A549 (cell line): Measurements from ENCODE around the gene ANKFN1. TPM values are rescaled to one million over a fixed set of nuclear protein-coding genes. Genes with fewer than 3 reads are reported as not detected.

ENCODE experiments used
- ATAC-seq, 2 experiments: fragments of 200-7000 bp in 1 of 2; fragments of >200 bp in 1 of 2; cut with Nextera tagmentation in 1 of 2; cut with Tn5 transposase in 1 of 2; 3 replicates each; pipeline versions ENCODE4 v1.8.0 to v1.9.1; 2018 to 2020; ENCODE audit warnings: mild to moderate bottlenecking in 1 of 2, moderate library complexity in 1 of 2
- CTCF ChIA-PET: fragments of 300-600 bp; sonication (Branson Sonifier 250); formaldehyde crosslinking; extraction: SDS; loops from one replicate; lab custom pipeline; 2021; ENCODE audit warnings: antibody characterized with exemption, inconsistent platforms; lab: Yijun Ruan, JAX
- POLR2A ChIA-PET: fragments of 350-600 bp; formaldehyde crosslinking; extraction: SDS; loops from one replicate; lab custom pipeline; 2021; ENCODE audit warnings: antibody characterized with exemption, inconsistent platforms; lab: Yijun Ruan, JAX
- DNase-seq, 2 experiments: peaks; one replicate each; pipeline versions ENCODE4 v3.0.0 to v3.0.0-alpha.2; 2011 to 2016; ENCODE audit warnings: low read depth in 1 of 2, low spot score in 1 of 2
- FAIRE-seq: peaks from 2 replicates; lab custom pipeline; 2011; peaks lifted over from hg19 to GRCh38; lab: Jason Lieb, UNC
- H3K27ac ChIP-seq, 2 experiments: fragments of >200 bp; sonication (Bioruptor Twin); formaldehyde crosslinking; 3 replicates each; pipeline ENCODE4 v1.5.1; 2016 to 2017
- H3K4me1 ChIP-seq: fragments of >200 bp; sonication (Bioruptor Twin); formaldehyde crosslinking; 3 replicates; pipeline ENCODE4 v1.6.1; 2016
- H3K4me2 ChIP-seq: fragments of >200 bp; sonication (Bioruptor Twin); formaldehyde crosslinking; 3 replicates; pipeline ENCODE4 v1.6.1; 2016
- H3K4me3 ChIP-seq: fragments of >200 bp; sonication (Bioruptor Twin); formaldehyde crosslinking; 3 replicates; pipeline ENCODE4 v1.5.1; 2016
- H3K9me3 ChIP-seq: fragments of >200 bp; sonication (Bioruptor Twin); formaldehyde crosslinking; 3 replicates; pipeline ENCODE4 v1.6.1; 2016
- ATOH8 ChIP-seq: fragments of 250-450 bp; sonication (Bioruptor Pico); IDR thresholded peaks from 2 replicates; pipeline ENCODE4 v1.5.0; 2020; ENCODE audit warnings: low read depth, mild to moderate bottlenecking, moderate library complexity
- BCL3 ChIP-seq: fragments of >200 bp; sonication (Bioruptor Twin); formaldehyde crosslinking; IDR thresholded peaks from 3 replicates; pipeline ENCODE4 v1.6.1; 2016
- BHLHE40 ChIP-seq: IDR thresholded peaks from 2 replicates; pipeline ENCODE4 v1.6.1; 2012; ENCODE audit warnings: low read depth, low read length, inconsistent platforms
- CBX8 ChIP-seq: fragments of 200-600 bp; sonication (generic); IDR thresholded peaks from 2 replicates; pipeline ENCODE4 v1.6.1; 2016
- CEBPB ChIP-seq, 2 experiments: fragments of >200 bp in 1 of 2; sonication (Bioruptor Twin) in 1 of 2; formaldehyde crosslinking in 1 of 2; IDR thresholded peaks; 2 replicates each; pipeline ENCODE4 v1.6.1; 2012 to 2016
- CHD4 ChIP-seq: fragments of 200-600 bp; sonication (generic); IDR thresholded peaks from 2 replicates; pipeline ENCODE4 v1.6.1; 2016; ENCODE audit warnings: antibody characterized with exemption, mild to moderate bottlenecking, borderline replicate concordance
- FOXS1 ChIP-seq: fragments of 250-450 bp; sonication (Bioruptor Pico); IDR thresholded peaks from 2 replicates; pipeline ENCODE4 v1.5.0; 2020; ENCODE audit warnings: mild to moderate bottlenecking, moderate library complexity
- HDAC2 ChIP-seq: fragments of 200-600 bp; sonication (generic); IDR thresholded peaks from 2 replicates; pipeline ENCODE4 v1.6.1; 2016
- HMGXB4 ChIP-seq: fragments of 250-450 bp; sonication (Bioruptor Pico); IDR thresholded peaks from 2 replicates; pipeline ENCODE4 v1.5.0; 2021; ENCODE audit warnings: mild to moderate bottlenecking, moderate library complexity, borderline replicate concordance
- HOXB13 ChIP-seq: fragments of 250-450 bp; sonication (Bioruptor Pico); IDR thresholded peaks from 2 replicates; pipeline ENCODE4 v1.5.0; 2020; ENCODE audit warnings: low read depth, mild to moderate bottlenecking, moderate library complexity
- KDM5A ChIP-seq: fragments of 200-600 bp; sonication (generic); IDR thresholded peaks from 2 replicates; pipeline ENCODE4 v1.6.1; 2016; ENCODE audit warnings: antibody characterized with exemption, mild to moderate bottlenecking
- MAX ChIP-seq: IDR thresholded peaks from 2 replicates; pipeline ENCODE4 v1.6.1; 2012
- NFE2L2 ChIP-seq: fragments of 150-350 bp; conservative IDR thresholded peaks from 2 replicates; pipeline ENCODE4 v1.6.1; 2014; ENCODE audit warnings: low read length
- NR3C1 ChIP-seq: fragments of >200 bp; sonication (Bioruptor Twin); formaldehyde crosslinking; IDR thresholded peaks from 3 replicates; pipeline ENCODE4 v1.6.1; 2017
- RARB ChIP-seq: fragments of 250-450 bp; sonication (Bioruptor Pico); IDR thresholded peaks from 2 replicates; pipeline ENCODE4 v1.8.0; 2021; ENCODE audit warnings: mild to moderate bottlenecking, moderate library complexity
- RCOR1 ChIP-seq: fragments of 150-350 bp; IDR thresholded peaks from 2 replicates; pipeline ENCODE4 v1.6.1; 2014; ENCODE audit warnings: antibody characterized with exemption, low read length, low read depth
- RFX5 ChIP-seq: fragments of 450-650 bp; IDR thresholded peaks from 2 replicates; pipeline ENCODE4 v1.7.1; 2014; ENCODE audit warnings: antibody characterized with exemption, mild to moderate bottlenecking, moderate library complexity
- RNF2 ChIP-seq: fragments of 200-600 bp; sonication (generic); IDR thresholded peaks from 2 replicates; pipeline ENCODE4 v1.6.1; 2016; ENCODE audit warnings: low read depth, mild to moderate bottlenecking, antibody characterized with exemption, moderate library complexity, borderline replicate concordance
- ZNF302 ChIP-seq: fragments of 250-450 bp; sonication (Bioruptor Pico); IDR thresholded peaks from 2 replicates; pipeline ENCODE4 v1.9.0; 2021; ENCODE audit warnings: inconsistent platforms, mild to moderate bottlenecking, moderate library complexity
- WGBS: methylation state at CpG from one replicate; pipeline ENCODE4 v1.1.6; 2017; ENCODE audit errors: missing lambda C conversion rate; 5-methylcytosine and 5-hydroxymethylcytosine counted together
- polyA plus RNA-seq, 4 experiments: library from polyadenylated mRNA; depleted of rRNA in 3 of 4; stranded (reverse); fragments of >200 nt; fragmentation: RNase III in 1 of 4; extraction: RNeasy Plus Mini Kit Qiagen cat#74134 plus additional on column Dnase treatment in 1 of 4; gene quantifications; 2 replicates in 3 of 4; 3 replicates in 1 of 4; pipeline ENCODE4 v1.2.3, GENCODE V29; 2011 to 2017
- TF ChIP-seq, protein P1 (sequence below): IDR thresholded peaks from 2 replicates; pipeline ENCODE4 v1.6.1; 2012

ANKFN1 gene
- polyA plus RNA-seq, 2 of the 4 experiments (the other 2 are of a cell fraction) = 0.37 TPM; not detected in 1

- POLR2A ChIA-PET = no interaction called here
- Histone ChIP-seq H3K9me3 (no peaks in the 10 kb centered on the region), H3K27ac (no peak overlapping the region), H3K4me3 (no peak overlapping the region), H3K4me1 (no peaks in the 10 kb centered on the region), H3K4me2 (no peak overlapping the region)
- DNase-seq = no peak
- 9% methylated on average over 6 of the region's 6 CpGs for WGBS
- FAIRE-seq = no peak
- CTCF ChIA-PET = interaction anchor here (1.2 kb wide), 1 partner anchor 50 kb away, joined by 3 read pairs; no protein-coding TSS in a partner anchor
- ATAC-seq = no peak
- TF ChIP-seq MAX (no peak), ATOH8 (CRISPR knock-in tag) (no peak), KDM5A (no peak), FOXS1 (CRISPR knock-in tag) (no peak), CBX8 (no peak), CHD4 (no peak), RARB (CRISPR knock-in tag) (no peak), BCL3 (no peak), RCOR1 (no peak), HDAC2 (no peak), HOXB13 (no peak)
- TF ChIP-seq, protein P1, sequence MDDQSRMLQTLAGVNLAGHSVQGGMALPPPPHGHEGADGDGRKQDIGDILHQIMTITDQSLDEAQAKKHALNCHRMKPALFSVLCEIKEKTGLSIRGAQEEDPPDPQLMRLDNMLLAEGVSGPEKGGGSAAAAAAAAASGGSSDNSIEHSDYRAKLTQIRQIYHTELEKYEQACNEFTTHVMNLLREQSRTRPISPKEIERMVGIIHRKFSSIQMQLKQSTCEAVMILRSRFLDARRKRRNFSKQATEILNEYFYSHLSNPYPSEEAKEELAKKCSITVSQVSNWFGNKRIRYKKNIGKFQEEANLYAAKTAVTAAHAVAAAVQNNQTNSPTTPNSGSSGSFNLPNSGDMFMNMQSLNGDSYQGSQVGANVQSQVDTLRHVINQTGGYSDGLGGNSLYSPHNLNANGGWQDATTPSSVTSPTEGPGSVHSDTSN = no peak
These were observed 116.5 kb downstream of the ANKFN1 start for GRCh38 chr17:56269556-56270389.

DNA sequence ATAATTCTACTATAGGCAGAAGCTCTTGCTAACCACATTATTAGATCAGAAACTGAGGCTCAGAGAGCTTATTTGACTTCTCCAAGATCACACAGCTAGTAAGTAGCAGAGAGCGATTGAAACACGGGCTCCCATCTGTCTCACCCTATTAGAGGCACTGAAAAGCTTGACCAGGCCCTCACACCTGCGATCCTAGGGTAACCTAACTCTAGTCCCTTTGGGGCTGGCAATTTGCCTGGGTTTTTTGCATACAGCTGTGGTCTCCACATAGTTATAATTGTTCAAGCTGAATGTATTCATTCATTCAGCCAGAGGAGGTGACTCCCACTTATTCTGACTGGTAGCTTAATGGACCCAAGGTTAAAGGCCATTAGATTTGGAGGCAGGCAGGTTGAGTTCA is 121.2 kb downstream of the ANKFN1 start:
- no peak overlapping the region for H3K4me3 ChIP-seq
- FAIRE-seq (no peak), DNase-seq (no peak), ATAC-seq (no peak)
- TF ChIP-seq CEBPB (IDR thresholded peaks at IDR 0.05) (no peak), BCL3 (no peak), RNF2 (no peak), ZNF302 (CRISPR knock-in tag) (no peak), RCOR1 (no peak), NFE2L2 (no peak), HMGXB4 (CRISPR knock-in tag) (no peak), RFX5 (no peak), NR3C1 (no peak), BHLHE40 (no peak)
- no peak overlapping the region for H3K27ac ChIP-seq
- 28% methylated on average over 3 of the region's 3 CpGs for WGBS
- ChIA-PET POLR2A (no interaction called here), CTCF (interaction anchor here (0.7 to 1.1 kb wide), 2 partner anchors 319 to 442 kb away, joined by 4 read pairs; partner anchors contain the start of gene NOG)
- no peaks in the 10 kb centered on the region for H3K4me1 ChIP-seq
- no peak overlapping the region for H3K4me2 ChIP-seq
- no peaks in the 10 kb centered on the region for H3K9me3 ChIP-seq
